Measurements from ENCODE around the gene PDF.
"Not testable (repeated sequence)": the region's sequence is repeated elsewhere in the genome, so short reads cannot be mapped to it uniquely, and the experiment has no call there.

Gene PDF

GRCh38 chr16:69316595-69317034, 13.8 kb downstream of the PDF start:
- DNase-seq (ENCODE audit: low read depth) = no peak

GRCh38 chr16:69315486-69316311, 14.7 kb downstream of the PDF start:
- DNase-seq (ENCODE audit: low read depth) = no peak

- DNase-seq (ENCODE audit: low read depth) = no peak
Observed at GRCh38 chr16:69314534-69314933, 15.9 kb downstream of the PDF start.

- no peak for DNase-seq (ENCODE audit: low read depth)
Observed at GRCh38 chr16:69313469-69313868, 16.9 kb downstream of the PDF start.

GRCh38 chr16:69311533-69312387, 18.6 kb downstream of the PDF start:
- DNase-seq (ENCODE audit: low read depth) = peak; percentile 23

- DNase-seq (ENCODE audit: low read depth) = peak; percentile 97
Observed at GRCh38 chr16:69310653-69311532, 19.5 kb downstream of the PDF start, which contains the start of gene VPS4A. Gene VPS4A, plus strand, starts transcription at chr16:69311350. Its CDS starts 162 bp downstream, at chr16:69311512.

DNA sequence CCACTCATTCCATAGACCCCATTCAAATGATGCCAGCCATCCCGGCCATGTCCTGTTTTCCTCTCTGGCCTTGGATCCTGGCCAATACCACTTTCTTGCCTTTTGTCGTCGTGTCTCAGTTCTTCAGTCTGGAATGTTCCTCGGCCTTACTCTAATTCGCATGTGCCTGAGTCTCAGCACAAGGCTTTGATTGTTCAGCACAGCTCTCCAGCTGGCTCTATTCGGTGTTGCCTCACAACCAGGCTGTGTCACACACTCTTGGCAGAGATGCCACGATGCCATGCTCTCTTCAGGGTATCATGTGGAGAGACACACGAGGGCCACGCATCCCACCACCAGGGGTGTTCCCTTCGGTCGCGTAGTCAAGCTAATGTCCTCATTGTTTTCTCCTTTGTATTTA, 21.1 kb downstream of the PDF start:
- no peak for DNase-seq (ENCODE audit: low read depth)

GRCh38 chr16:69307856-69308255, 22.5 kb downstream of the PDF start:
- DNase-seq (ENCODE audit: low read depth) = no peak

- no peak for DNase-seq (ENCODE audit: low read depth)
Observed at GRCh38 chr16:69307091-69307490, 23.3 kb downstream of the PDF start.

GRCh38 chr16:69306031-69306430, 24.4 kb downstream of the PDF start:
- no peak for DNase-seq (ENCODE audit: low read depth)

DNA sequence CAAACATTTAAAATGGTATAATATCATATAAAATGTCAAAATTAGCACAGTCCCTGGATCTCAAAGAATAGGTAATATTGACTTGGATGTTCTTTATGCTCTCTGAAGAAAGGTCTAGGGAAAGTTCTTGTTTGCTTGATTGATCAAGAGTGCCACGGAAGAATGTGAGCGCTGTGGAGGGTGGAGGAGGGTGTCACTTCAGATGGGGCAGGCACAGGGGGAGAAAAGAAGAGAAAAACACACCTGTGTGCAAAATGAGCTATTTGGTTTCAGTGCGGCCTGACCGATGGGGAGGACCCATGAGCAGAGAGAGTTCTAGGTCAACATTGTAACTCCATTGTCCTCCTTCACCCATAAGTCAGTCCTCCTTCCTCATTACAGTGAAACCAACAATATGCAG, 28.1 kb downstream of the PDF start:
- DNase-seq (ENCODE audit: low read depth) = no peak

DNA sequence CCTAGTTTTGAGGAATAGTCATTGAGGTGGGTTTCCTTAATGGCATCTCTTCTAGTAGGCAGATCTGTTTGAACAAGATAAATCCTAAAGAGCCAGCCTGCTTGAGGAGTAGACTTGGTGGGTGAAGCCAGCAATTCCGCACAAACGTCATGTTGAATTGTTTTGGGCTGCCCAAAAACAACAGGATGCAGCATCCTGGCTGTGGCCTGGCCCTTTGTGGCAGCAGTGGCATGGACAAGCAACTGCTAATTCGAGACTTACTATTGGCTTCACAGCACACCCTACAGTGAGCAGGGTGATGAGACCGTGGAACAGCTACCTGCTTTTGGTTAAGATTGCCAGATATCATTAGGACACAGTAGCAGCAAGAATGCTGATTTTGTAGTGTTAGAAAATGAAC, 28.5 kb downstream of the PDF start:
- DNase-seq (ENCODE audit: low read depth) = no peak

DNA sequence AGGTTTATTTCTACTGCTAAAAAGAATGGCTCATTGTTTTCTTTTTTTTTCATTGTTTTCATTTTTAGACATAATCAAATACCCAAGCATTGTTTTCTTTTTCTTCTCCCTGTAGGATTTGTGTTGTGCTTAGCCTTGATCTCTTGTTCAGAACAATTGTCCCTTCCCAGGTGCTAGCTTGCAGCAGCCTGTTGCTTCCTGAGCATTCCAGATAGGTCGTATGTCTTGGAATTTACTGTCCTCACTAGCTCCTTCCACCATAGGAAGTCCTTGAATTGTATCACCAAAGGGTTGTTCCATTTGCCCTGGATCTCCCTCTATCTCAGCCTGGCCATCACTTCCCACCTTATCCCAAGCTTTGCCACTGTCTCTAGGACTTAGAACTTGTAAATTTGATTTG, 29.2 kb downstream of the PDF start:
- no peak for DNase-seq (ENCODE audit: low read depth)

DNA sequence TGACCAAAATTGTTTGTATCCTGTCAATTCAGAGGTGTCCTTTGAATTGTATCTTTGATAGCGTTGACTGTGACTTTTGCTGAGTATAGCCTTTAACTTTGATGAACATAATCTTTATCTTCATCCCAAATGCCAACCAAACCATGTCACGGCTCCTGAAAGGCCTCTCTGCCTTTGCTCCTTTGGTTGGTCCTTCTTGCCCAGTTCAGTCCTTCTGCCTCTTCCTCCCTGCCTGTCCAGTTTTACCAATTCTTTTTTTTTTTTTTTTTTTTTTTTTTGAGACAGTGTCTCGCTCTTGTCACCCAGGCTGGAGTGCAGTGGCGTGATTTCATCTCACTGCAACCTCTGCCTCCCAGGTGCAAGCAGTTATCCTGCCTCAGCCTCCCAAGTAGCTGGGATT, 32.1 kb downstream of the PDF start:
- no peak for DNase-seq (ENCODE audit: low read depth)

DNA sequence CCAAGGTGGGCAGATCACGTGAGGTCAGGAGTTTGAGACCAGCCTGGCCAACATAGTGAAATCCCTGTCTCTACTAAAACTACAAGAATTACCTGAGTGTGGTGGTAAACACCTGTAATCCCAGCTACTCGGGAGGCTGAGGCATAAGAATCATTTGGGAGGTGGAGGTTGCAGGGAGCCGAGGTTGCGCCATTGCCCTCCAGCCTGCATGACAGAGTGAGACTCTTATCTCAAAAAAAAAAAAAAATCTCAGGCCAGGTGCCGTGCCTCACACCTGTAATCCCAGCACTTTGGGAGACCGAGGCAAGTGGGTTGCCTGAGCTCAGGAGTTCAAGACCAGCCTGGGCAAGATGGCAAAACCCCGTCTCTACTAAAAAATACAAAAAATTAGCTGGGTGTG, 33.6 kb downstream of the PDF start:
- not testable (repeated sequence) for DNase-seq (ENCODE audit: low read depth)

GRCh38 chr16:69294051-69294450, 36.3 kb downstream of the PDF start:
- no peak for DNase-seq (ENCODE audit: low read depth)

GRCh38 chr16:69293401-69293800, 37.0 kb downstream of the PDF start:
- no peak for DNase-seq (ENCODE audit: low read depth)

GRCh38 chr16:69291657-69292056, 38.7 kb downstream of the PDF start:
- DNase-seq (ENCODE audit: low read depth) = not testable (repeated sequence)

DNA sequence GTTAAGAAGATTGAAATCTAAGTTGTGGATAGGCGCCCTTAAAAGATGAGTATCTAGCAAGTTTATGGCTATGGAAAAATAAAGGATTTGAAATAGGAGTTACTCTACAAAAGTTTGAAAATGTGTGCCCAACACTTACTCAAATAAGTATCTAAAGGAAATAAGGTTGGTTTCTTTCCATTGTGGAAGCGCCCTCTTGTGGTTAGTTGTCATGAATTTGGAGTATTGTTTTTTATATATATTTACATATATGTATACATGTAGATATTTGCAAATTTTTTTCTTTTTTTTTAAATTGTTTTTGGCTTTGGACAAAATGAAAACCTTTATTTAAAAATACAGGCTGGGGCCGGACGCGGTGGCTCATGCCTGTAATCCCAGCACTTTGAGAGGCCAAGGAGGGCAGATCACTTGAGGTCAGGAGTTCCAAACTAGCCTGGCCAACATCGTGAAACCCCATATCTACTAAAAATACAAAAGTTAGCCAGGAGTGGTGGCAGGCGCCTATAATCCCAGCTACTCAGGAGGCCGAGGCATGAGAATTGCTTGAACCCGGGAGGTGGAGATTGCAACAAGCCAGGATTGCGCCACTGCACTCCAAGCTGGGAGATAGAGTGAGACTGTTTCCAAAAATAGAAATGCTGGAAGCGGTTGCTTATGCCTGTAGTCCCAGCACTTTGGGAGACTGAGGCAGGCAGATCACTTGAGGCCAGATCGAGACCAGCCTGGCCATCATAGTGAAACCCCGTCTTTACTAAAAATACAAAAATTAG, 43.3 kb downstream of the PDF start:
- DNase-seq (ENCODE audit: low read depth) = peak; percentile 16

DNA sequence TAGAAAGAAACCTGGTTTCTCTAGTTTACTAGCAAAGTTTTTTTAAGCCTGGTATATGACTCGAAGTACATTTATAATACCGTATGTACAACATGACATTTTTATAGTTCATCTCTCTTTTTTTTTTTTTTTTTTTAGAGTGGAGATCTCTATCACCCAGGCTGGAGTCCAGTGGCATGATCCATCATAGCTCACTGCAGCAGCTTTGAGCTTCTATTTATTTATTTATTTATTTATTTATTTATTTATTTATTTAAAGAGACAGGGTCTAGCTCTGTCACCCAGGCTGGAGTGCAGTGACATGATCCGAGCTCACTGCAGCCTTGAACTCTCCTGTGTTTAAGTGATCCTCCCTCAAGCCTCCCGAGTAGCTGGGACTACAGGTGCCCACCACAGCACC, 45.1 kb downstream of the PDF start:
- DNase-seq (ENCODE audit: low read depth) = no peak

- no peak for DNase-seq (ENCODE audit: low read depth)
Observed at GRCh38 chr16:69283851-69284250, 46.5 kb downstream of the PDF start.
